Ecto neural progenitor cell (in vitro differentiated cells): ENCODE data around the gene OAT.
A peak's percentile ranks its signal among the peaks of the same experiment; 100 is the strongest.

Experiments
- DNase-seq: peaks from one replicate; pipeline ENCODE4 v3.0.0-alpha.2; 2018; ENCODE audit warnings: low spot score

OAT gene

GRCh38 chr10:124418726-124419501 is at the start of gene OAT:
OAT (minus strand) TSS chr10:124418923; CDS start chr10:124412171, 6,752 bp downstream.
- peak; percentile 96 for DNase-seq

GRCh38 chr10:124467165-124467564 is 48.4 kb upstream of the OAT start:
- no peak for DNase-seq

- DNase-seq, result no peak
Observed at GRCh38 chr10:124465777-124466488, 47.2 kb upstream of the OAT start.

- no peak for DNase-seq
Observed at GRCh38 chr10:124465003-124465776, 46.5 kb upstream of the OAT start.

- no peak for DNase-seq
Observed at GRCh38 chr10:124464028-124464965, 45.6 kb upstream of the OAT start.

GRCh38 chr10:124462348-124462695 is 43.6 kb upstream of the OAT start:
- DNase-seq, result no peak

- DNase-seq, result peak; percentile 88
Observed at GRCh38 chr10:124461642-124462347, 43.1 kb upstream of the OAT start, which contains the start of gene LHPP. LHPP (plus strand) TSS chr10:124461823; CDS start chr10:124461863, 40 bp downstream.

- DNase-seq, result no peak
Observed at GRCh38 chr10:124460144-124460543, 41.4 kb upstream of the OAT start.

- DNase-seq, result no peak
Observed at GRCh38 chr10:124459395-124459794, 40.7 kb upstream of the OAT start.

- no peak for DNase-seq
Observed at GRCh38 chr10:124458889-124459288, 40.2 kb upstream of the OAT start.

- DNase-seq, result no peak
Observed at GRCh38 chr10:124458473-124458872, 39.8 kb upstream of the OAT start.

- DNase-seq, result no peak
Observed at GRCh38 chr10:124455441-124455840, 36.7 kb upstream of the OAT start.

GRCh38 chr10:124453960-124454610 is 35.4 kb upstream of the OAT start:
- no peak for DNase-seq

- no peak for DNase-seq
Observed at GRCh38 chr10:124451276-124451675, 32.6 kb upstream of the OAT start.

- no peak for DNase-seq
Observed at GRCh38 chr10:124450783-124451057, 32.0 kb upstream of the OAT start.

GRCh38 chr10:124450012-124450782 is 31.5 kb upstream of the OAT start, which contains the start of gene NKX1-2:
NKX1-2 (minus strand) TSS chr10:124450035; CDS start chr10:124449943, 92 bp downstream.
- peak; percentile 87 for DNase-seq

- no peak for DNase-seq
Observed at GRCh38 chr10:124449170-124450011, 30.7 kb upstream of the OAT start.

GRCh38 chr10:124448696-124449169 is 30.0 kb upstream of the OAT start:
- DNase-seq, result no peak
